B cell (primary cell): ENCODE measurements around the gene NUDT1. TPM values are rescaled to one million over a fixed set of nuclear protein-coding genes. Genes with fewer than 3 reads are reported as not detected.

Source experiments
- ATAC-seq: fragments of 200-7000 bp; cut with Tn5 transposase; one replicate; pipeline ENCODE4 v1.10.0; 2021; ENCODE audit warnings: low read depth, mild to moderate bottlenecking, moderate number of reproducible peaks, moderate library complexity
- CTCF ChIA-PET: fragments of 350-600 bp; sonication (Branson Sonifier 250); formaldehyde crosslinking; loops from one replicate; lab custom pipeline; 2021; ENCODE audit warnings: antibody characterized with exemption, inconsistent platforms; lab: Charles Lee
- POLR2A ChIA-PET: fragments of 350-600 bp; sonication (Branson Sonifier 250); formaldehyde crosslinking; loops from one replicate; lab custom pipeline; 2021; ENCODE audit warnings: antibody characterized with exemption; lab: Charles Lee
- DNase-seq: peaks from one replicate; pipeline ENCODE4 v3.0.0; 2013
- H2AFZ ChIP-seq: 2 replicates; pipeline ENCODE4 v1.6.1; 2012; ENCODE audit warnings: mild to moderate bottlenecking, low read depth, low read length; ENCODE audit not compliant: insufficient read depth, poor library complexity, severe bottlenecking
- H3K27ac ChIP-seq, 2 donors: 1 replicate in 1 of 2; 2 replicates in 1 of 2; pipeline ENCODE4 v1.5.1; 2012 to 2013; ENCODE audit warnings: low read length in 2 of 2, mild to moderate bottlenecking in 2 of 2, moderate library complexity in 1 of 2
- H3K27me3 ChIP-seq, 4 experiments: fragments of 200-600 bp in 1 of 4; sonication (generic) in 1 of 4; replicated peaks in 1 of 4; 1 replicate in 2 of 4; 2 replicates in 2 of 4; pipeline versions ENCODE4 v1.6.1 to v1.7.0; 2013 to 2016; ENCODE audit warnings: low read length in 3 of 4, mild to moderate bottlenecking in 2 of 4, mixed read lengths in 1 of 4, moderate library complexity in 1 of 4; ENCODE audit not compliant: insufficient read depth in 4 of 4, control insufficient read depth in 3 of 4; ENCODE audit errors: control extremely low read depth in 1 of 4
- H3K36me3 ChIP-seq, 2 experiments: replicated peaks in 1 of 2; 1 replicate in 1 of 2; 2 replicates in 1 of 2; pipeline versions ENCODE4 v1.6.1 to v1.7.1; 2013; ENCODE audit warnings: low read length in 1 of 2; ENCODE audit not compliant: insufficient read depth in 2 of 2, control insufficient read depth in 1 of 2; ENCODE audit errors: control extremely low read depth in 1 of 2, extremely low read depth in 1 of 2
- H3K4me1 ChIP-seq, 2 donors: fragments of 200-600 bp in 1 of 2; sonication (generic) in 1 of 2; 1 replicate in 1 of 2; 2 replicates in 1 of 2; pipeline versions ENCODE4 v1.5.1 to v1.6.1; 2013 to 2017; ENCODE audit warnings: low read length in 2 of 2; ENCODE audit not compliant: control insufficient read depth in 2 of 2, insufficient read depth in 2 of 2
- H3K4me2 ChIP-seq: replicated peaks from 2 replicates; pipeline ENCODE3; 2012; ENCODE audit warnings: mild to moderate bottlenecking, low read depth, low read length; ENCODE audit not compliant: poor library complexity, severe bottlenecking
- H3K4me3 ChIP-seq, 5 experiments: fragments of 200-600 bp in 1 of 5; sonication (generic) in 1 of 5; 1 replicate in 3 of 5; 2 replicates in 2 of 5; pipeline versions ENCODE4 v1.5.1 to v1.7.0; 2011 to 2016; ENCODE audit warnings: low read length in 4 of 5, mild to moderate bottlenecking in 4 of 5, low read depth in 2 of 5, control low read depth in 1 of 5, moderate library complexity in 1 of 5; ENCODE audit not compliant: insufficient read depth in 1 of 5; ENCODE audit errors: control extremely low read depth in 1 of 5, extremely low read depth in 1 of 5
- H3K79me2 ChIP-seq: fragments of 200-600 bp; sonication (generic); one replicate; pipeline ENCODE4 v1.6.0; 2016; ENCODE audit warnings: low read length; ENCODE audit not compliant: control insufficient read depth, insufficient read depth
- H3K9ac ChIP-seq: fragments of 200-600 bp; sonication (generic); 2 replicates; pipeline ENCODE4 v1.6.1; 2017; ENCODE audit warnings: mild to moderate bottlenecking, low read length, moderate library complexity
- H3K9me3 ChIP-seq, 3 donors: one replicate each; pipeline versions ENCODE4 v1.6.1 to v1.7.1; 2013; ENCODE audit warnings: low read length in 2 of 3; ENCODE audit not compliant: control insufficient read depth in 2 of 3, insufficient read depth in 1 of 3; ENCODE audit errors: control extremely low read depth in 1 of 3
- H4K20me1 ChIP-seq: 2 replicates; pipeline ENCODE4 v1.6.0; 2012; ENCODE audit warnings: mild to moderate bottlenecking, low read length; ENCODE audit not compliant: insufficient read depth, control insufficient read depth, poor library complexity, severe bottlenecking
- H3K27ac Mint-ChIP-seq: one replicate; pipeline ENCODE4 v1.8.0; 2021; ENCODE audit warnings: mixed read lengths
- H3K27me3 Mint-ChIP-seq: one replicate; pipeline ENCODE4 v1.8.0; 2021; ENCODE audit warnings: mixed read lengths
- H3K4me1 Mint-ChIP-seq: one replicate; pipeline ENCODE4 v1.8.0; 2021; ENCODE audit warnings: mixed read lengths
- H3K4me3 Mint-ChIP-seq: one replicate; pipeline ENCODE4 v1.8.0; 2021; ENCODE audit warnings: mixed read lengths
- H3K9me3 Mint-ChIP-seq: one replicate; pipeline ENCODE4 v1.8.0; 2022; ENCODE audit warnings: mixed read lengths; ENCODE audit not compliant: insufficient read depth
- CTCF ChIP-seq: fragments of 200-600 bp; IDR thresholded peaks from one replicate; pipeline ENCODE4 v1.8.0; 2022; ENCODE audit warnings: antibody characterized with exemption, mild to moderate bottlenecking
- EZH2 ChIP-seq: IDR thresholded peaks from 2 replicates; pipeline ENCODE4 v1.6.1; 2012; ENCODE audit warnings: borderline replicate concordance, low read depth, mild to moderate bottlenecking, moderate library complexity, low read length; ENCODE audit not compliant: insufficient read depth, poor library complexity, severe bottlenecking
- WGBS: methylation state at CpG from one replicate; pipeline ENCODE4 v1.1.5; 2013; ENCODE audit warnings: missing lambda C conversion rate; ENCODE audit not compliant: insufficient coverage; 5-methylcytosine and 5-hydroxymethylcytosine counted together
- intact Hi-C: fragments of 100-400 bp; cut with micrococcal nuclease; formaldehyde crosslinking; loops from one replicate; pipeline ENCODE4 v1.10.0; 2022
- polyA plus RNA-seq: library from polyadenylated mRNA; depleted of rRNA; stranded (reverse); fragments of >200 nt; gene quantifications from 2 replicates; pipeline ENCODE4 v1.2.3, GENCODE V29; 2012
- total RNA-seq, 2 donors: library from RNA; stranded (reverse); fragments of 120-200 nt in 1 of 2; gene quantifications; 1 replicate in 1 of 2; 2 replicates in 1 of 2; pipeline versions ENCODE4 v1.2.3 to v1.2.4, GENCODE V29; 2013 to 2022

The NUDT1 gene
- total and polyA plus RNA-seq, 2 donors (not counting 1 experiment from before 2014, with no cell fraction given), result 21.1 to 22.9 TPM

- H3K4me3 ChIP-seq, result no peak overlapping the region
- no peak overlapping the region for H2AFZ ChIP-seq
- ChIA-PET POLR2A (interaction anchor here (0.8 kb wide), 1 partner anchor 20 kb away, joined by 4 read pairs; no protein-coding TSS in a partner anchor), CTCF (interaction anchor here (1.6 kb wide), 1 partner anchor 93 kb away, joined by 4 read pairs; no protein-coding TSS in a partner anchor)
- Mint-ChIP-seq H3K4me3 (no peak overlapping the region), H3K4me1 (peaks cover 28% of the 10 kb centered on the region), H3K9me3 (no peaks in the 10 kb centered on the region), H3K27ac (peak overlapping the region; percentile 50), H3K27me3 (no peaks in the 10 kb centered on the region)
- TF ChIP-seq CTCF (no peak), EZH2 (no peak)
- H3K27ac ChIP-seq, result no peak overlapping the region
- intact Hi-C loops, result no loop called here
- H4K20me1 ChIP-seq, result peaks cover 31% of the 10 kb centered on the region
- no peak for DNase-seq
- H3K27me3 ChIP-seq, result no peaks in the 10 kb centered on the region
- H3K4me2 ChIP-seq, result no peak overlapping the region
- peaks cover 23% of the 10 kb centered on the region for H3K79me2 ChIP-seq
- H3K4me1 ChIP-seq, result peaks cover 7 to 26% of the 10 kb centered on the region in 2 donors
- 97% methylated on average over 31 of the region's 31 CpGs for WGBS
- no peak overlapping the region for H3K9ac ChIP-seq
- peaks cover 0 to 4% (median 0%) of the 10 kb centered on the region in 3 donors for H3K9me3 ChIP-seq
- peaks cover 0 to 55% of the 10 kb centered on the region in 2 experiments for H3K36me3 ChIP-seq
- no peak for ATAC-seq
Observed at GRCh38 chr7:2254429-2255144, 12.6 kb downstream of the NUDT1 start.
